ENCODE data around the gene NECTIN1.

NECTIN1 gene

DNA sequence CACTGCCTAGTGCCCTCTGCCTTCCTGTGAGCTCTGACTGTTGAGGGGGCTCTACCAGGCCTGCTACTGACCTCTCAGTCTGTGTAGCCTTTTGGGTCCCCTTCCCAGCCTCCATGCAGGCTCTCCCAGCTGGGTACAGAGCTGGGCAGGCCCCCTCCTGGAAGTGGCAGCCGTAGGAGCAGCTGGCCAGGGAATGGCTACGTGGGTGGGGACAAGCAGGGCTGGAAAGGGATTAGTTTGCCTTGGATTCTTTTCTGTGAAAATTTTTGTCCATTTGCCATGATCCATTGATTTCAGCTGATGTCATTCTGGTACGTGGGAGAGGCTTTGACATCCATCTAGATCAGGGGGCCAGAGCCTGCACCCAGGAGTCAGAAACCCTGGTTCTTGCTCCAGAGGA lies 23.9 kb upstream of the NECTIN1 start:
- Histone ChIP-seq H3K79me1 (ENCODE audit: low read length) (no peaks in the 10 kb centered on the region), H3K4ac (ENCODE audit: low read depth, low read length) (no peak overlapping the region), H4K5ac (ENCODE audit: low read length) (no peak overlapping the region), H3K4me1 (ENCODE audit: control insufficient read depth, low read depth, low read length) (no peaks in the 10 kb centered on the region), H4K8ac (ENCODE audit: low read depth, low read length) (no peak overlapping the region), H3K27me3 (ENCODE audit: insufficient read depth, low read length, poor library complexity) (no peaks in the 10 kb centered on the region), H3K27ac (ENCODE audit: low read depth, low read length) (no peak overlapping the region), H3K4me3 (ENCODE audit: low read length) (no peak overlapping the region), H3K23ac (ENCODE audit: low read length) (no peak overlapping the region), H2BK15ac (replicated peaks; ENCODE audit: low read depth) (no peak overlapping the region), H2AK5ac (ENCODE audit: low read length) (no peak overlapping the region), H3K4me2 (ENCODE audit: low read length) (no peak overlapping the region), H3K79me2 (ENCODE audit: control insufficient read depth, insufficient read depth, low read length) (no peaks in the 10 kb centered on the region), H2BK120ac (ENCODE audit: low read depth, low read length) (no peak overlapping the region), H3K9ac (ENCODE audit: low read length) (no peak overlapping the region), H3K36me3 (ENCODE audit: control insufficient read depth, insufficient read depth, low read length) (no peaks in the 10 kb centered on the region), H3K56ac (ENCODE audit: low read length) (no peak overlapping the region), H3K18ac (ENCODE audit: low read length) (no peak overlapping the region), H2BK5ac (ENCODE audit: low read length) (no peak overlapping the region)
- no peak for DNase-seq
- WGBS (ENCODE audit: extremely low coverage, insufficient coverage, low lambda C conversion rate), result no CpG with 5 or more reads among the region's 3 CpGs

- H4K5ac ChIP-seq (ENCODE audit: low read length), result no peak overlapping the region
- H3K56ac ChIP-seq (ENCODE audit: low read length), result no peak overlapping the region
- H2BK5ac ChIP-seq (ENCODE audit: low read length), result no peak overlapping the region
- no peaks in the 10 kb centered on the region for H3K79me2 ChIP-seq (ENCODE audit: control insufficient read depth, insufficient read depth, low read length)
- no peak overlapping the region for H3K9ac ChIP-seq (ENCODE audit: low read length)
- H2AK5ac ChIP-seq (ENCODE audit: low read length), result no peak overlapping the region
- H4K8ac ChIP-seq (ENCODE audit: low read depth, low read length), result no peak overlapping the region
- no peak overlapping the region for H2BK15ac ChIP-seq (replicated peaks; ENCODE audit: low read depth)
- no peak overlapping the region for H3K27ac ChIP-seq (ENCODE audit: low read depth, low read length)
- H3K4me3 ChIP-seq (ENCODE audit: low read length), result no peak overlapping the region
- no peak overlapping the region for H2BK120ac ChIP-seq (ENCODE audit: low read depth, low read length)
- no peak overlapping the region for H3K4me2 ChIP-seq (ENCODE audit: low read length)
- H3K36me3 ChIP-seq (ENCODE audit: control insufficient read depth, insufficient read depth, low read length), result no peaks in the 10 kb centered on the region
- H3K23ac ChIP-seq (ENCODE audit: low read length), result no peak overlapping the region
- no peak overlapping the region for H3K18ac ChIP-seq (ENCODE audit: low read length)
- DNase-seq, result no peak
- H3K4me1 ChIP-seq (ENCODE audit: control insufficient read depth, low read depth, low read length), result no peaks in the 10 kb centered on the region
- WGBS (ENCODE audit: extremely low coverage, insufficient coverage, low lambda C conversion rate), result no CpG with 5 or more reads among the region's 5 CpGs
- no peak overlapping the region for H3K4ac ChIP-seq (ENCODE audit: low read depth, low read length)
- no peaks in the 10 kb centered on the region for H3K79me1 ChIP-seq (ENCODE audit: low read length)
- H3K27me3 ChIP-seq (ENCODE audit: insufficient read depth, low read length, poor library complexity), result no peaks in the 10 kb centered on the region
Observed at GRCh38 chr11:119752345-119752871, 23.4 kb upstream of the NECTIN1 start.

- Histone ChIP-seq H2BK15ac (replicated peaks; ENCODE audit: low read depth) (no peak overlapping the region), H3K27ac (ENCODE audit: low read depth, low read length) (no peak overlapping the region), H3K36me3 (ENCODE audit: control insufficient read depth, insufficient read depth, low read length) (no peaks in the 10 kb centered on the region), H3K56ac (ENCODE audit: low read length) (no peak overlapping the region), H3K18ac (ENCODE audit: low read length) (no peak overlapping the region), H2AK5ac (ENCODE audit: low read length) (no peak overlapping the region), H4K5ac (ENCODE audit: low read length) (no peak overlapping the region), H3K23ac (ENCODE audit: low read length) (no peak overlapping the region), H3K4me3 (ENCODE audit: low read length) (no peak overlapping the region), H3K4me1 (ENCODE audit: control insufficient read depth, low read depth, low read length) (no peaks in the 10 kb centered on the region), H3K79me2 (ENCODE audit: control insufficient read depth, insufficient read depth, low read length) (no peaks in the 10 kb centered on the region), H3K9ac (ENCODE audit: low read length) (no peak overlapping the region), H3K79me1 (ENCODE audit: low read length) (no peaks in the 10 kb centered on the region), H3K4ac (ENCODE audit: low read depth, low read length) (no peak overlapping the region), H2BK120ac (ENCODE audit: low read depth, low read length) (no peak overlapping the region), H3K4me2 (ENCODE audit: low read length) (no peak overlapping the region), H3K27me3 (ENCODE audit: insufficient read depth, low read length, poor library complexity) (no peaks in the 10 kb centered on the region), H2BK5ac (ENCODE audit: low read length) (no peak overlapping the region), H4K8ac (ENCODE audit: low read depth, low read length) (no peak overlapping the region)
- no CpG with 5 or more reads among the region's 8 CpGs for WGBS (ENCODE audit: extremely low coverage, insufficient coverage, low lambda C conversion rate)
- DNase-seq, result no peak
Observed at GRCh38 chr11:119750056-119750455, 21.1 kb upstream of the NECTIN1 start.

GRCh38 chr11:119749006-119749565 lies 20.1 kb upstream of the NECTIN1 start:
- H3K36me3 ChIP-seq (ENCODE audit: control insufficient read depth, insufficient read depth, low read length), result no peaks in the 10 kb centered on the region
- no peak overlapping the region for H2BK5ac ChIP-seq (ENCODE audit: low read length)
- no peak overlapping the region for H3K56ac ChIP-seq (ENCODE audit: low read length)
- no peak overlapping the region for H3K18ac ChIP-seq (ENCODE audit: low read length)
- no peak overlapping the region for H4K8ac ChIP-seq (ENCODE audit: low read depth, low read length)
- no peak overlapping the region for H3K27ac ChIP-seq (ENCODE audit: low read depth, low read length)
- no peak overlapping the region for H2AK5ac ChIP-seq (ENCODE audit: low read length)
- H3K4me2 ChIP-seq (ENCODE audit: low read length), result no peak overlapping the region
- H2BK15ac ChIP-seq (replicated peaks; ENCODE audit: low read depth), result no peak overlapping the region
- H3K4me1 ChIP-seq (ENCODE audit: control insufficient read depth, low read depth, low read length), result no peaks in the 10 kb centered on the region
- no peak overlapping the region for H4K5ac ChIP-seq (ENCODE audit: low read length)
- DNase-seq, result no peak
- H3K4me3 ChIP-seq (ENCODE audit: low read length), result no peak overlapping the region
- H3K79me1 ChIP-seq (ENCODE audit: low read length), result no peaks in the 10 kb centered on the region
- H3K4ac ChIP-seq (ENCODE audit: low read depth, low read length), result no peak overlapping the region
- H3K27me3 ChIP-seq (ENCODE audit: insufficient read depth, low read length, poor library complexity), result no peaks in the 10 kb centered on the region
- no CpG with 5 or more reads among the region's 9 CpGs for WGBS (ENCODE audit: extremely low coverage, insufficient coverage, low lambda C conversion rate)
- no peak overlapping the region for H2BK120ac ChIP-seq (ENCODE audit: low read depth, low read length)
- no peak overlapping the region for H3K23ac ChIP-seq (ENCODE audit: low read length)
- no peak overlapping the region for H3K9ac ChIP-seq (ENCODE audit: low read length)
- H3K79me2 ChIP-seq (ENCODE audit: control insufficient read depth, insufficient read depth, low read length), result no peaks in the 10 kb centered on the region

- Histone ChIP-seq H3K27me3 (ENCODE audit: insufficient read depth, low read length, poor library complexity) (no peaks in the 10 kb centered on the region), H4K5ac (ENCODE audit: low read length) (no peak overlapping the region)
- WGBS (ENCODE audit: extremely low coverage, insufficient coverage, low lambda C conversion rate), result no CpG with 5 or more reads among the region's 15 CpGs
Observed at GRCh38 chr11:119747868-119748660, 19.1 kb upstream of the NECTIN1 start.

More at GRCh38 chr11:119747868-119748660, 19.1 kb upstream of the NECTIN1 start:
- no peak overlapping the region for H3K4ac ChIP-seq (ENCODE audit: low read depth, low read length)
- H4K8ac ChIP-seq (ENCODE audit: low read depth, low read length), result no peak overlapping the region
- no peak overlapping the region for H3K4me3 ChIP-seq (ENCODE audit: low read length)
- H3K4me1 ChIP-seq (ENCODE audit: control insufficient read depth, low read depth, low read length), result no peaks in the 10 kb centered on the region
- no peak overlapping the region for H3K56ac ChIP-seq (ENCODE audit: low read length)
- no peak overlapping the region for H2BK120ac ChIP-seq (ENCODE audit: low read depth, low read length)
- no peak overlapping the region for H2AK5ac ChIP-seq (ENCODE audit: low read length)
- no peak overlapping the region for H3K4me2 ChIP-seq (ENCODE audit: low read length)
- no peaks in the 10 kb centered on the region for H3K79me2 ChIP-seq (ENCODE audit: control insufficient read depth, insufficient read depth, low read length)
- no peak overlapping the region for H3K23ac ChIP-seq (ENCODE audit: low read length)
- H3K36me3 ChIP-seq (ENCODE audit: control insufficient read depth, insufficient read depth, low read length), result no peaks in the 10 kb centered on the region
- H3K27ac ChIP-seq (ENCODE audit: low read depth, low read length), result no peak overlapping the region
- H2BK15ac ChIP-seq (replicated peaks; ENCODE audit: low read depth), result no peak overlapping the region
- H2BK5ac ChIP-seq (ENCODE audit: low read length), result no peak overlapping the region
- no peak overlapping the region for H3K18ac ChIP-seq (ENCODE audit: low read length)
- H3K79me1 ChIP-seq (ENCODE audit: low read length), result no peaks in the 10 kb centered on the region
- DNase-seq, result no peak
- no peak overlapping the region for H3K9ac ChIP-seq (ENCODE audit: low read length)

Data from mesendoderm (in vitro differentiated cells).